GM18909 (cell line): Measurements from ENCODE around the gene EDC4.
"Not testable (repeated sequence)": the region's sequence is repeated elsewhere in the genome, so short reads cannot be mapped to it uniquely, and the experiment has no call there.

Experiments used
- ATAC-seq: cut with Tn5 transposase; IDR thresholded peaks from one replicate; pipeline ENCODE4 v1.9.1; 2021; ENCODE audit warnings: mild to moderate bottlenecking; ENCODE audit not compliant: unreplicated experiment, poor library complexity

EDC4 gene

DNA sequence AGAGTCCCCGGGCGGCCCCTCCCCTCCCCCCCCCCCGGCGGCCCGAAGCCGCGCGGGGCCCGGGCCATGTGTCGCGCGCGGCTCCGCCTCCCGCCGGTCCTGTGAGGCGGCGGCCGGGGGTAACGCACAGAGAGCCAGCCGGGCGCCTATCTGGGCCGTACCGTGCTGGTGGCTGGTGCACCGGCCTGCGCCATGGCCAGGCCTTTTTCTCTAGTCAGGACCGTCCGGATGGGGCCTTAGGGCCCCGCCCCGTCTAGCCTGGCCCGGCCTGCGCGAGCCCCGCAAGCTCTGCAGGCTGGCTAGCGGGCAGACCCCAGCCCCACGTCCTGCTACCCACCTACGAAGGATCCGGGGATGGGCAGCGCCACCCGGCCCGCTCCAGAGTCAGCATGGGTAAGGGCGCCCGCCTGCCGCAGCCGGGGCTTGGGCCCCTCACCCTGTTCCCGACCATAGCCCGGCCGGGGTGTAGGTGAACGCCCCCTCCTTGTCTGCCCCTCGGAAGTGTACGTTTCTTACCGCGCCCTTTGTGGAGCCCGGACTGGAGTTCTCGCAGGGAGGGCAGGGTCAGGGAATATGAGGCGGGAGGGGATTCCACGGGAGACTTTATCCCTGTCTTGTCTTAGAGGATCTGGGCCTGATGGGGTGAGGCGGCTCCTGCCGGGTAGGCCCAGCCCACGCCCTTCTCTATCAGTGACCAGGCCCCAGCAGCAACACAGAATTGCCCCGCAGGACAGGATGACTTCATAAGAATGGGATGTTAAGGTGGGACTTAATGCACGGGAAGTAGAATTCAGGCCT is 25.6 kb upstream of the EDC4 start, which contains the start of gene CENPT:
Gene CENPT (minus strand): TSS at position 630 of the 798 bp plus-strand sequence. CDS start 13,834 bp downstream, outside the sequence.
- peak; percentile 41 for ATAC-seq

DNA sequence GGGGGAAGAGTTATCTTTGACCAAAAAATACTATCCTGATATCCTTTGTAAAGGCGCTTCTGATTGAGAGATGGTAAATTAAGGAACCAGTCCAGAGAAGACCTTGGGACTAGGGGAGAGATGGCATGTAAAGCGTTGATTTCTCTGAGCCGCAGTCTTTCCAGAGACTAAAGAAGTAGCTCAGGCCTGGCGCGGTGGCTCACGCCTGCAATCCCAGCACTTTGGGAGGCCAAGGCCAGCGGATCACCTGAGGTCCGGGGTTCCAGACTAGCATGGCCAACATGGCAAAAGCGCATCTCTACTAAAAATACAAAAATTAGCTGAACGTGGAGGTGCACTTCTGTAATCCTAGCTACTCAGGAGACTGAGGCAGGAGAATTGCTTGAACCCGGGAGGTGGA is 24.7 kb upstream of the EDC4 start:
- ATAC-seq, result no peak

DNA sequence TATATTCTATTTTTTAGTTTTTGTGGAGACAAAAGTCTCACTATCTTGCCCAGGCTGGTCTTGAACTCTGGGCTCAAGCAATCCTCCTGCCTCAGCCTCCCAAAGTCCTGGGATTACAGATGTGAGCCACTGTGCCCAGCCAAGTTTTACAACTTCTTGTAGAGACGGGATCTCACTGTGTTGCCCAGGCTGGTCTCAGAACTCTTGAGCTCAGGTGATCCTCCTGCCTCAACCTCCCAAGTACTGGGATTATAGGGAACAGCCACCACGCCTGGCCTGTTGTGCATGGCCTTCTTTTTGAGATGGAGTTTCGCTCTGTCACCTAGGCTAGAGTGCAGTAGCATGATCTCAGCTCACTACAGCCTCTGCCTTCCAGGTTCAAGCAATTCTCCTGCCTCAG is 19.2 kb upstream of the EDC4 start:
- no peak for ATAC-seq

DNA sequence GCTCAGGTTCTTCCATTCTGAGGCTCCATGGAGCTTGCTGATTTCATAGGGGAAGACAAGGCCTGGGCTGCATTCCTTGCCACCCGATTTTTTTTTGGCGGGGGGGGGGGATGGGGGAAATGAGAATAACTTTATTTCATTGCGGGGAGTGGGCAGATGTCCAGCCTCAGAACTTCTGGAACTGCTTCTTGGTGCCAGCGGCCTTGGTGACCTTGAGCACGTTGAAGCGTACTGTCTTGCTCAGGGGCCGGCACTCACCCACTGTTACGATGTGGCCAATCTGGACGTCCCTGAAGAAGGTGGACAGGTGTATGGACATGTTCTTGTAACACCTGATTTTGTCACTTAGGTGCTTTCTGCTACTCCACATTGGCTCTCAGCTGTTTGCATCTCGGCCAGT is 17.1 kb upstream of the EDC4 start:
- no peak for ATAC-seq

DNA sequence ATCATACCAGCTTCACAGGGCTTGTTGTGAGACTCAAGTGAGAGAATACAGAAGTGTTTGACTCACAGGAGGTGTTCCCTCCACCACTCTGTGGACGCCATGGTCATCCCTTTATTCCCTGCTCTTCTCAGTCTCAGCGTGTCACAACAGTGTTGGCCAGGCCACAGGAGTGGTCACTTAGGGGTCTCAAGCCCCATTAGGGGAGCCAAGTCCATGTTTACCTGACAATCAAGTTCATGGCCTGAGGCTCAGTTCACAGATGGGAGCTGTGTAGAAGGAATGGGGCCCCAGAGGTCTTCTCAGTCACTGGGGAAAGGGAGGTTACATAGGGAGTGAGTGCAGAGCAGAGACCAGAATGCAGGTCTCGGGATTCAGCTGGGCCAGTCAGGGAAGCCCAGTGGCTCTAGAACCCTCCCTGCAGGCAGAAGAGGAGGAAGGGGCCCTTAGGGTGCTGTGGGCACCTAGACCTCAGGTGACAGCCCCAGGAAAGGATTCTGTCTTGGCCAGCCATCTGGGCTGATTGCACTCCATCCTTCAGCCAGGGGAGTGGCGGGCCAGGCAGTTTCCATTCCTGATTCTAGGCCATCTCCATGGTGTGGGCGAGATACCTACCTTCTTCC is 15.8 kb upstream of the EDC4 start:
- ATAC-seq, result no peak

DNA sequence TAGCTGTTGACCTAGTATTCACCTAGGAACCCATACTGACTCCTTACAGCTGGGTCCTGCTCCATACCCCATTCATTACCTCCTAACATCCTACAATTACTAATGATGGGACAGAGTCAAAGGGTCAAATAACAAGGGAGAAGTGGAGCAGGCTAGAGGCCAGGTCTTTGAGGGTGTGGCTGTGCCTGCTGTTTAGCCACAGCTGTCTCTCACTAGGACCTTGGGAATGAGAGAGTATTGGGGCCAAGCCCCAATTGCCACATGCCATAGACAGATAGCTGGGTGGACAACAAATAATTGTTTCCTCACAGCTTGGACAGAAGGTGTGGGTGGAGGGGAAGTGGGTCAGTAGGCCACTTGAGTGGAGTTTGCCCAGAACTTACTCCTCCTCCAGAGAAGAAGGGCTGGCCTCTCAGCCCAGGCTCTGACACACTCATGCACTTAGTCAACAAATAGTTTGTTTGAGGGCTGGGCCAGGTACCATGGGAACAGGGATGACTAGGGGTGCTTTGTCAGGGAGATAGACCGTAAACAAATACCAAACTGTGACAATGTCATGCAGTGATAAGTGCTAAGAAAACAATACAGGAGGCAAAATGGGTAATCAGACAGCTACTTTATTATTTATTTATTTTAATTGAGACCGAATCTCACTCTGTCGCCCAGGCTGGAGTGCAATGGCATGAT is 15.2 kb upstream of the EDC4 start:
- no peak for ATAC-seq

DNA sequence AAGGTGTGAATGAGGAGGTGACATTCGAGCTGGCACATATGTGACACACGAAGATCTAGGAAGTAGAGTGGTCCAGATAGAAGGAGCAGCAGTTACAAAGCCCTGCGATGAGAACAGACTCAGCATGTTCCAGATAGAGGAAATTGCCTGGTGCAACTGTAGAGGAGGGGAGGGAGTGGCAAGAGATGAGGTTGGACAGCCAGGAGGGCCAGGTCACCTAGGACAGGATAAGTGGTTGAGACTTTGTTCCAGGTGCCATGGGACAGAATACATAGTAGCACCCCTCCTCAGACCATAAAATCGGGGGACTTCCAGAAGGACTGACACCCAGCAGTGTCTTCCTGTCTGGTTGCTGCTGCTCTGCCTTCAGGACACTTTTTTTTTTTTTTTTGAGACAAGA is 14.4 kb upstream of the EDC4 start:
- no peak for ATAC-seq

DNA sequence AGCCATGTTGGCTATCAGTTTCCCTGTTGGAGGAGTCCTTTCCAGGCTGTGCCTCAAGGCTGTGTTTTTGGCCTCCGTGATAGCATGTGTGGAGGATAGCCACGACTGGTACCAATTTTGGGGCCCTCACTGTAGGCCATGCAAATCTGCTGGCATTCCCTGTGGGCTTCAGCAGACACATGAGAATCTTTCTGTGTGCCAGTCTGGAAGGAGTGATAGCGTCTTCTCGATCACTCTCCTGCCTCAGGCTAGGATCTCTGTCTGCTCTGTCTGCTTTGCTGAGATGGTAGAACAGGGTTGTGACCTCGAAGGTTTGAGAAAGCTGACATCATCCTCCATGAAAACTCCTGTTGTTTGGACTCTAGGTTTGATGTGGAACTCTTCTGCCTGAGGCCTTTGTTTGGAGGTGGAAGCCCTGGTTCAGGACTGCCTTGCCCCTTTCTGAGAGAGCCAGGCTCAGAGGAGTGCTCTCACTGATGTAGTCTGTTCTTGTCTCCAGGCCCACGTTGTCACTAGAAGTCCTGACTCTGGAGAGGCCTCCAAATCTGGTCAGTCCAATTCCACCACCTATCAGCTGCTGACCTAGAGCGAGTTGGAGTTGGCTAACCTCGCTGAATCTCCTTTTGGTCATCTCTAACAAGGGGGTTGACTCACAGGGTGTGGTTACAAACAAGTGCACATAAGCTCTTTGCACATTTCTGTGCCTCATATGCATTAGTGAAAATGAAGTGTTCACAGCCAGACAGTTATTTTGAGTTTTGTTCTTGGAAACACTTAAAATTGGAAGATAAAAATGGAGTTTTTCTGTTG is 12.1 kb upstream of the EDC4 start:
- no peak for ATAC-seq

DNA sequence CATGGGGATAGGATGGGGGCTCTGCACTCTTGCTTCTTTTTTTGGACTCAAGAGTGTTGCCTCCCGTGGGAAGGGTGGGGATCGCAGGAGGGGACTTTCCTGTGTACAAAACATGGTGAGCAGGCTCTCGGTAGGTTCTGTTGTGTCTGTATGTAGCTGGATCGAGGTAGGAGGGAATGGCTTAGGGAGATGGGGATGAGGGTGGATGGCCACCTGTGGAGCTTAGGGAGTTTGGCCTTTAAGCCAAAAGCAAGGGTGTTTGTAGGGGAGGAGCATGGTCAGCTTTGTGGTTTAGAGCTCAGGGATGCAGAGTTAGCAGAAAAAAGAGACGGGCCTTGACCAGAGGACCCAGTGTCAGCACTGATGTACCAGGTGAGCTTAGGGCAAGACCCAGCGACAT is 11.0 kb upstream of the EDC4 start:
- ATAC-seq, result no peak

DNA sequence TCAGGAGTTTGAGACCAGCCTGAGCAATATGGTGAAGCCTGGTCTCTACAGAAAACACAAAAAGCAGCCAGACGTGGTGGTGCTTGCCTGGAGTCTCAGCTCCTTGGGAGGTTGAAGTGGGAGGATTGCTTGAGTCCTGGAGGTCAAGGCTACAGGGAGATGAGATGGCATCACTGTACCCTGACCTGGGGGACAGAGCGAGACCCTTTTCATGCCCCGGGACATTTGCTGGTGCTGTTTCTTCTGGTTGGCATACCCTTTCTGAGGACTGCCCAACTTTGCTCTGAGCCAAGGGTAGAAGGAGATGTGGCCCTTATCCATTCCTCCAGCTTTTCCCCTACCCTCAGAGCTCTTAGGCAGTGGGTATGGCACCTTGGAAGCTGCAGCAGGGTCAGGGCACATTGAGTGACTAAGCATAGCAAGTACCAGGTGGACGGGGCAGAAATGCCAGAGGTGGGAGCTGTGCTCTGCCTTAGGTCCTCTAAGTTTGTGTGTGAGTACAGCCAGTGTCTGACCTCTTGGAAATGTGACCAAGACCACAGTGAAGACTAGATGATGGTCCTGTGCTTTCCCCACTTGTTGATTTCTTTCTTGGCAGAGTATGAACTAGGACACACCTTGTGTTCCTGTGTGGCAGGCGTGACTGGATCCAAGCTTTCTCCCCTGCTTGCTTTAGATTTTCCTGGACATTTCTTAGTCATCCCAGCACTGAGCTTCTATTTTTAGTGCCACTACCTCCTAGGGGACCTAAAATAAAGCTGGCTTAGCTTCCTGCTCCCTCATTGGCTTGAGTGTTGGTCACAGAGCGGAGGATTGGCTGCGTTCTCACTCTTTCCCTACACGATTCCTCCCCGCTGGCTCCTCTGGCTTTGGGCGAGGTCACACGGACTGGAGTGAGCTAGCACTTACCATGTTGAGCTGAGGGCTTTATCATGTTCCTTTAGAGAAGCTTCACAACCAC is 9.9 kb upstream of the EDC4 start:
- no peak for ATAC-seq

DNA sequence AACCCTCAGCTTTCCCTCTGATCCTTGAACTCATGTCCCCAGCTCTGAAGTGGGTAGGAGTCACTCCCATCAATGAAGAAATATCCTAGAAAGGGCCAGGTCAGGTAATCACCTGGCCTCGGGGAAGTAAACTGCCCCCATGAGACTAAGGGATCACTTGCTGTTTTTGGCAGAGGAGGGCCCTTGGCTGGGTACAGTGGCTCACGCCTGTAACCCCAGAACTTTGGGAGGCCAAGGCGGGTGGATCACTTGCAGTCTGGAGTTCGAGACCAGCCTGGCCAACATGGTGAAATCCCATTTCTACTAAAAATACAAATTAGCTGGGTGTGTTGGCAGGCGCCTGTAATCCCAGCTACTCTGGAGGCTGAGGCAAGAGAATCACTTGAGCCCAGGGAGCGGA is 8.8 kb upstream of the EDC4 start:
- ATAC-seq, result not testable (repeated sequence)

DNA sequence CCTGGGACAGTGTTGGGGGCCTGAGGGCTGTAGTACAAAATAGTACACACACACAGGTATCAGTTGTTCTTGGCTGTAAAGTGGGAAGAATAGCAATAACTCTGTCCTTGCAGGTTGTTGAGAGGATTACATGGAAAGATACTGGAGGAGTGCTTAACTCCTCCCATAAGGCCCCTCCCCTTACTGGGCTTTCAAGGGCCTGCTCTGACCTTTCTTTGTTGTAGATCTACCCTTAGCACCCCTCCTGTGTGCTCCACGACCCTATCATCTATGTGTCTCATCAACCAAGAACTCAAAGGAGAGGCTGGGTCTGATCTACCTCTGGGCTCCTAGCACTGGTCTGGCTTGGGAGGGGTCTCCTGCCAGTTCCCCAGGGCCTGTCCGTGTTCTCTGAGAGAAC is 8.3 kb upstream of the EDC4 start:
- ATAC-seq, result no peak

DNA sequence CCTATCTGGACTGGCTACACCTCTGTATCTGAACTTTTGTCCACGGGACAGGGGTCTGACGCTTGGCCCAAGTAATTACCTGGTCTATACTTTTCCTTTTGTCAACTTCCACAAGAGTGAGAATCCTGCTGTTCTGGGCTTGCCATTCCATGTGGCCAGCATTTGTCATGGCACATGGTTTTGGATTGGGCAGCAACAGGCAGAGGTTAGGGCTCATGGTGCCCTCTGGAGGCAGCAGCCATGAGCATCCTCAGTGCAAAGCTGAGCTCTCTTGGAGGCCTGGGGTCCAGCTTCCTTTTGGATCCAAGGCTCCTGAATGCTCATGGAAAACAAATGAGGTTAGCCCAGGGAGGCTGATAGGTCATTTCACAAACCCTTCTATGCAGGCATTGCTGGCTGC is 7.5 kb upstream of the EDC4 start:
- no peak for ATAC-seq

DNA sequence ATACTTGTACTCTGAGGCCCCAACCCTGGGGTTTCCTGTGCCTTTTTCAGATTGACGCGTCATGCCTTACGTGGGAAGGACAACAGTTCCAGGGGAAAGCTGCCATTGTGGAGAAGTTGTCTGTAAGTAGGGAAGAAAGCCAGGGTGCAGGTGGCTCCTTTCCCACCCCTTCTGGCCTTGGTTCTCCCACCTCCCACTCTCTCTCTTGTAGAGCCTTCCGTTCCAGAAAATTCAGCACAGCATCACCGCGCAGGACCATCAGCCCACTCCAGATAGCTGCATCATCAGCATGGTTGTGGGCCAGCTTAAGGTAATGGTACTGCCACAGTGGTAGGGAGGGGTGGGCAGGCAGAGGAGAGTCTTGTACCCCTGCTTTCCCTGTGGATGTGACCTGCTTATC is 4.6 kb upstream of the EDC4 start:
- no peak for ATAC-seq

DNA sequence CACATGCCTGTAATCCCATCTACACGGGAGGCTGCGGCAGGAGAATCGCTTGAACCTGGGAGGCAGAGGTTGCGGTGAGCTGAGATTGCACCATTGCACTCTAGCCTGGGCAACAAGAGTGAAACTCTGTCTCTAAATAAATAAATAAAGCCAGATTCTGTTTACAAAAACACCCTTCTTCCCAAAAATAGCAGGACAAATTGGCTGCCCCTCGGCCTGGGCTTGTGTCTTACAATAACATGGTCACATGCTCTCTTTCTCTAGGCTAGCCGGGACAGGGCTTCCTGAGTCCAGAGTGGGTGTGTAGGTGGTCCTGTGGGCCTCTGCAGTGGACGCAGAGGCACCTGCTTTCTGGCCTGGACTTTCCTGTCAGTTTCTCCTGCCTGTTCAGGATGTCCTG is 3.2 kb upstream of the EDC4 start:
- ATAC-seq, result no peak

DNA sequence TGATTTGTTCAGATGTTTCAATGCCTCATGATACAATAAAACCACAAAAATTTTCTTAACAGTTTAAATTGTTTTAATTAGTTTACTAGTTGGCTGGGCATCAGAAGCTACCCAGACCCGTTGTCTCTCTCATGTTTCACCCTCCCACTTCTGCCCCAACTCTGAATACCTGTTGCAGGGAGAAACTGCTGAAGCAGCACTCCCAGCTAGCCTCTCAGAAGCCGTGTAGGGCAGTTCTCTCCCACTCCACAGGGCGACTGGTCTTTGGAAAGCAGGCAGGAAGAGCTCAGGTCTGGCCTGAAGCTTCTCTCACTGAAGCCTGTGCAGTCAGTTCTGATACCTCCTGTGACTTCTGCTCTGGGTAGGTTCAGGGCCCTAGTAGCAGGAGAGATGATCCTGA is 1.6 kb upstream of the EDC4 start:
- no peak for ATAC-seq

DNA sequence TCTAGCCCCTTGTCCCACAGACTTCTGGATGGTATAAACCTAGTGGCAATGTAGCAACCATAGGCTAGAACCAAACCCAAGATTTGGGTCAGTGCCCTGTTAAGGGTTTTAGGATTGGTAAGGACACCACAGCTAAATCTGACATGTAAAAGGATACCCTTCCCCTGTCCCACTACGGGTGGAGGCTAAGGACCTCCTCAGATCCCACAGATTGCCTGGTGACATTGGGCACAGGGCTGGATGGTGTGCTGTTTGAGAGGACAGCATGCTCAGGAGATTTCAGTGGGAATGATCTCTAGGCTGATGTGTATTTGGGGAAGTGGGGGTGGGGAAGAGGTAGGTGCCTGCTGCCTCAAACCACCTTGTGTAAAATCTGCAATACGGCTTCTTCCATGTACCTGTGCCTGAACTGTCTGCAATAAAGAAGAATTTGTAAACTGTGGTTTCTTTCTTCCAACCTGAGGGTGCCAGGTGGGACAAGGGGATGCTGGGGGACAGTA is 671 bp upstream of the EDC4 start:
- no peak for ATAC-seq

DNA sequence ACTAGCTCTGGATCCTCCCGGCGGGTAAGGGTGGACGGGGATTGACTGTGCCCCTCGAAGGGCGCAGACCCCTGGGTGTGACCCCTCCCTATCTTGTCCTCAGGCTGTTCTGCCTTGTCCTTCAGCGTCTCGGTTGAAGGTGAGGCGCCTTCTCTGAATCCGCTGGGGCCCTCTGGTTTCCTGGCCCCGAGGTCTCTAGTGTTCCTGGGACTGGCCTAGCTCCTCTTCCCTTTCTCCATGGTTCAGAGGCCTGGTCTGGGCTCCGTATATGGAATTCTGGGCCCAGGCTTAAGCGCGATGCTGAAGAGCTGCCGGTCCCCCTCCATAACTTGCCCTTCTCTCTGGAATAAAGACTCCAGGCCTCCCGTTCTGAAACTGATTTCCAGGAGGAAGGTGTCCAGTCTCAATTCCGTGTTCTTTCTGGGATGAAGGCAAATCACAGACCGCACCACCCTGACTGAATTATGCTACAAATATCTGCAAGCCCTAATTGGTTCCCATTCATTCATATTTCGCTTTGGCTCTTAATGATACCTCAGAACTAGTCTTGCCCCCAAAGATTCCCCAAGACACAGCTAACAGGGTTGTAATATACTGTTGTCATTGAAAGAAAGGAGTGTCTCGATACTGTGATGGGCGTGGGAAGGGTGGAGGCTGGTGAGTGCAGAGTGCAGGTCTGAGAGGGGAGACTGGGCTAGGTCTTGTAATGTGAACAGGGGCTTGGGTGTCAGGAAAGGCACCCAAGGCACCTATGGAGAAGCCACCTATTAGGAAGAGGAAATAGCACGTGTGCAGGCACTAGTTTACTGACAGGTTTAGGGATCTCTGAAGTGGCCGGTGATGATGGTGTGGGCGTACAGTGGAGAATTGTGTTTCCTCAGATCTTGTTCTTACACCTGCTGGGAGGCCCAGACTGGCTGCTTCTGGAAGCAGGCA is 851 bp downstream of the EDC4 start:
- ATAC-seq, result peak; percentile 15
